Parathyroid adenoma (tissue), 2 donors: ENCODE results near the gene ABCB9.

Experiments used
- H2AFZ ChIP-seq: fragments of 300-600 bp; sonication (generic); one replicate; pipeline ENCODE4 v1.7.0; 2017; ENCODE audit warnings: antibody characterized with exemption, mild to moderate bottlenecking
- H3K27ac ChIP-seq: fragments of 300-600 bp; sonication (generic); one replicate; pipeline ENCODE4 v1.7.0; 2017
- H3K27me3 ChIP-seq: fragments of 300-600 bp; sonication (generic); one replicate; pipeline ENCODE4 v1.7.0; 2017; ENCODE audit warnings: low read length; ENCODE audit not compliant: control insufficient read depth, insufficient read depth
- H3K36me3 ChIP-seq: fragments of 300-600 bp; sonication (generic); one replicate; pipeline ENCODE4 v1.7.0; 2017; ENCODE audit warnings: low read length; ENCODE audit not compliant: control insufficient read depth, insufficient read depth
- H3K4me1 ChIP-seq: fragments of 300-600 bp; sonication (generic); one replicate; pipeline ENCODE4 v1.7.0; 2017; ENCODE audit warnings: control low read depth
- H3K4me2 ChIP-seq: fragments of 300-600 bp; sonication (generic); one replicate; pipeline ENCODE4 v1.7.0; 2017; ENCODE audit warnings: low read length
- H3K4me3 ChIP-seq: fragments of 300-600 bp; sonication (generic); one replicate; pipeline ENCODE4 v1.7.0; 2017; ENCODE audit warnings: low read depth, low read length
- H3K79me2 ChIP-seq: fragments of 300-600 bp; sonication (generic); one replicate; pipeline ENCODE4 v1.7.0; 2017; ENCODE audit warnings: control low read depth
- H3K9ac ChIP-seq: fragments of 300-600 bp; sonication (generic); one replicate; pipeline ENCODE4 v1.7.0; 2017; ENCODE audit warnings: mild to moderate bottlenecking
- H3K9me3 ChIP-seq: fragments of 300-600 bp; sonication (generic); one replicate; pipeline ENCODE4 v1.7.0; 2017; ENCODE audit warnings: low read length; ENCODE audit not compliant: control insufficient read depth
- TF ChIP-seq, protein P1 (sequence below): fragments of 300-600 bp; sonication (generic); IDR thresholded peaks from one replicate; pipeline ENCODE4 v1.7.0; 2017; ENCODE audit warnings: antibody characterized with exemption, mild to moderate bottlenecking
- donor health status: primary hyperparathyroidism.

Gene ABCB9

GRCh38 chr12:122889761-122890520 is 76.3 kb downstream of the ABCB9 start:
- Histone ChIP-seq H3K27ac (peak overlapping the region; percentile 6), H3K36me3 (no peaks in the 10 kb centered on the region), H3K9ac (no peak overlapping the region), H2AFZ (no peak overlapping the region), H3K9me3 (no peaks in the 10 kb centered on the region), H3K4me1 (peaks cover 45% of the 10 kb centered on the region), H3K4me2 (no peak overlapping the region), H3K27me3 (no peaks in the 10 kb centered on the region), H3K4me3 (no peak overlapping the region), H3K79me2 (peaks cover 41% of the 10 kb centered on the region)
- TF ChIP-seq, protein P1, sequence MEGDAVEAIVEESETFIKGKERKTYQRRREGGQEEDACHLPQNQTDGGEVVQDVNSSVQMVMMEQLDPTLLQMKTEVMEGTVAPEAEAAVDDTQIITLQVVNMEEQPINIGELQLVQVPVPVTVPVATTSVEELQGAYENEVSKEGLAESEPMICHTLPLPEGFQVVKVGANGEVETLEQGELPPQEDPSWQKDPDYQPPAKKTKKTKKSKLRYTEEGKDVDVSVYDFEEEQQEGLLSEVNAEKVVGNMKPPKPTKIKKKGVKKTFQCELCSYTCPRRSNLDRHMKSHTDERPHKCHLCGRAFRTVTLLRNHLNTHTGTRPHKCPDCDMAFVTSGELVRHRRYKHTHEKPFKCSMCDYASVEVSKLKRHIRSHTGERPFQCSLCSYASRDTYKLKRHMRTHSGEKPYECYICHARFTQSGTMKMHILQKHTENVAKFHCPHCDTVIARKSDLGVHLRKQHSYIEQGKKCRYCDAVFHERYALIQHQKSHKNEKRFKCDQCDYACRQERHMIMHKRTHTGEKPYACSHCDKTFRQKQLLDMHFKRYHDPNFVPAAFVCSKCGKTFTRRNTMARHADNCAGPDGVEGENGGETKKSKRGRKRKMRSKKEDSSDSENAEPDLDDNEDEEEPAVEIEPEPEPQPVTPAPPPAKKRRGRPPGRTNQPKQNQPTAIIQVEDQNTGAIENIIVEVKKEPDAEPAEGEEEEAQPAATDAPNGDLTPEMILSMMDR = no peak

- H3K4me3 ChIP-seq = peak overlapping the region; percentile 38
- peaks cover 47% of the 10 kb centered on the region for H3K79me2 ChIP-seq
- peak overlapping the region; percentile 97 for H3K27ac ChIP-seq
- TF ChIP-seq, protein P1 = no peak
- H3K9me3 ChIP-seq = no peaks in the 10 kb centered on the region
- H3K36me3 ChIP-seq = no peaks in the 10 kb centered on the region
- H3K4me1 ChIP-seq = peaks cover 30% of the 10 kb centered on the region
- no peaks in the 10 kb centered on the region for H3K27me3 ChIP-seq
- peak overlapping the region; percentile 64 for H3K4me2 ChIP-seq
- H3K9ac ChIP-seq = no peak overlapping the region
- peak overlapping the region; percentile 24 for H2AFZ ChIP-seq
Measured at GRCh38 chr12:122888232-122888752, 78.0 kb downstream of the ABCB9 start.

GRCh38 chr12:122887819-122888212 is 78.4 kb downstream of the ABCB9 start:
- H3K4me1 ChIP-seq = peaks cover 28% of the 10 kb centered on the region

GRCh38 chr12:122886851-122887818 is 79.1 kb downstream of the ABCB9 start:
- H3K4me3 ChIP-seq = no peak overlapping the region
- H3K27me3 ChIP-seq = no peaks in the 10 kb centered on the region
- peaks cover 24% of the 10 kb centered on the region for H3K4me1 ChIP-seq
- no peaks in the 10 kb centered on the region for H3K36me3 ChIP-seq
- peak overlapping the region; percentile 64 for H3K4me2 ChIP-seq
- TF ChIP-seq, protein P1 = no peak
- no peaks in the 10 kb centered on the region for H3K9me3 ChIP-seq
- no peak overlapping the region for H2AFZ ChIP-seq
- no peak overlapping the region for H3K9ac ChIP-seq
- peak overlapping the region; percentile 97 for H3K27ac ChIP-seq
- H3K79me2 ChIP-seq = peaks cover 52% of the 10 kb centered on the region

More at GRCh38 chr12:122887819-122888212, 78.4 kb downstream of the ABCB9 start:
- Histone ChIP-seq H3K27ac (peak overlapping the region; percentile 97), H3K27me3 (no peaks in the 10 kb centered on the region), H3K36me3 (no peaks in the 10 kb centered on the region), H3K4me3 (peak overlapping the region; percentile 38), H3K9me3 (no peaks in the 10 kb centered on the region), H3K9ac (no peak overlapping the region), H3K4me2 (peak overlapping the region; percentile 64), H2AFZ (peak overlapping the region; percentile 24), H3K79me2 (peaks cover 48% of the 10 kb centered on the region)
- TF ChIP-seq, protein P1 = no peak
